Raji (cell line): Measurements from ENCODE around the gene CDX2.

Experiments
- POLR2A ChIP-seq: IDR thresholded peaks from 2 replicates; pipeline ENCODE4 v1.6.1; 2011; ENCODE audit warnings: low read depth, low read length, control low read depth; ENCODE audit not compliant: insufficient read depth

CDX2 gene

DNA sequence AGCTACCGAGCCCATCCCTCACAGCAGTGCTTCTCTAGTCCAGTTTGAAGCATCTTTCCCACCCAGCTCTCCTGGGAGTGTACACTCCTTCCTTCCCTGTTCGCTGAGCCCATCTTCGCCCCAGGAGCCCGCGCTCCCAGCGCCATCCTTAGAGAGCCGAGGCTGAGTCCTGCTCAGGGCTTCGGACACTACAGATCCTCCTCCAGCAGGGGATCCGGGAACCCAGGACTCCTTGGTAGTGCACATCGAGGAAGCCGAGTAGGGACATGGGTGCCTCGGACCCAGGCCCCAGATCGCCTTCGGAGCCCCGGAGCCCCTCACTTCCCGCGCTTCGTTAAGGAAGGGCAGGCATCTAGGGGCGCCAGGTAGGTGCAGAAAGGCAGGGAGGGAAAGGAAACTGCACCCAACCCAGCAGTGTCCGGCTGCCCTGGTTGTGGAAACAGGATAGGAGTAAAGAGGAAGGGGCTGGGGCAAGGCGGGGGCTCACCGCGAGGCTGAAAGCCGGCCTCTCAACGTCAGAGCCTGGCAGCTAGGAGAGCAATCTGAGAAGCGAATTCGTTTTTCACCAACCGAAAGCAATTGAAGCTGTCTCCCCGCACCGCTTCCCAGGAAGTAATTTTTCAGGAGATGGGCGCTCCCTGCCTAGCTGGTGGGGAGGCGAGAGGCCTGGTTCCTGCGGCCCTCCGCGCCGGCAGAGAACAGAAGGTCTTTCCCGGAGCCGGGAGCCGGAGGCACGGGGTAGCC lies 48.3 kb downstream of the CDX2 start:
- TF ChIP-seq POLR2A: no peak

DNA sequence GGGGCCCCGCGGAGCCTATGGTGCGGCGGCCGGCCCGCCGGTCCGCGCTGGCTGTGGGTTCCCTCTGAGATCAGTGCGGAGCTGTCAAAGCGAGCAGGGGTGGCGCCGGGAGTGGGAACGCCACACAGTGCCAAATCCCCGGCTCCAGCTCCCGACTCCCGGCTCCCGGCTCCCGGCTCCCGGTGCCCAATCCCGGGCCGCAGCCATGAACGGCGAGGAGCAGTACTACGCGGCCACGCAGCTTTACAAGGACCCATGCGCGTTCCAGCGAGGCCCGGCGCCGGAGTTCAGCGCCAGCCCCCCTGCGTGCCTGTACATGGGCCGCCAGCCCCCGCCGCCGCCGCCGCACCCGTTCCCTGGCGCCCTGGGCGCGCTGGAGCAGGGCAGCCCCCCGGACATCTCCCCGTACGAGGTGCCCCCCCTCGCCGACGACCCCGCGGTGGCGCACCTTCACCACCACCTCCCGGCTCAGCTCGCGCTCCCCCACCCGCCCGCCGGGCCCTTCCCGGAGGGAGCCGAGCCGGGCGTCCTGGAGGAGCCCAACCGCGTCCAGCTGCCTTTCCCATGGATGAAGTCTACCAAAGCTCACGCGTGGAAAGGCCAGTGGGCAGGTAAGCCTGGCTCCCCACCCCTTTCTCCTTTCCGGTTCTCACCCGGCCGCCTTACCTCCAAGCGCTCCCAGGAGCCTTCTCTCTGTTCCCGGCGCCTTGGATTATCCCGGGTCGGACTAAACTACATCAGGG lies 49.0 kb downstream of the CDX2 start, which contains the start of gene PDX1:
PDX1 (plus strand) TSS at position 67 of the 743 bp plus-strand sequence; CDS start at position 206, 139 bp downstream.
- TF ChIP-seq POLR2A: no peak

DNA sequence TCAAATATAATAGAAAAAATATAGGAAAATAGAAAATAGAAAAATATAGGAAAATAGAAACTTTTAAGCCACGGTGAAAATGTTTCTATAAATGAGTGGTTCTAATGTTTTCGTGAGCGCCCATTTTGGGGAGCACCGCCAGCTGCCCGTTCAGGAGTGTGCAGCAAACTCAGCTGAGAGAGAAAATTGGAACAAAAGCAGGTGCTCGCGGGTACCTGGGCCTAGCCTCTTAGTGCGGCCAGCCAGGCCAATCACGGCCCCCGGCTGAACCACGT lies 49.5 kb downstream of the CDX2 start:
- TF ChIP-seq POLR2A: no peak

DNA sequence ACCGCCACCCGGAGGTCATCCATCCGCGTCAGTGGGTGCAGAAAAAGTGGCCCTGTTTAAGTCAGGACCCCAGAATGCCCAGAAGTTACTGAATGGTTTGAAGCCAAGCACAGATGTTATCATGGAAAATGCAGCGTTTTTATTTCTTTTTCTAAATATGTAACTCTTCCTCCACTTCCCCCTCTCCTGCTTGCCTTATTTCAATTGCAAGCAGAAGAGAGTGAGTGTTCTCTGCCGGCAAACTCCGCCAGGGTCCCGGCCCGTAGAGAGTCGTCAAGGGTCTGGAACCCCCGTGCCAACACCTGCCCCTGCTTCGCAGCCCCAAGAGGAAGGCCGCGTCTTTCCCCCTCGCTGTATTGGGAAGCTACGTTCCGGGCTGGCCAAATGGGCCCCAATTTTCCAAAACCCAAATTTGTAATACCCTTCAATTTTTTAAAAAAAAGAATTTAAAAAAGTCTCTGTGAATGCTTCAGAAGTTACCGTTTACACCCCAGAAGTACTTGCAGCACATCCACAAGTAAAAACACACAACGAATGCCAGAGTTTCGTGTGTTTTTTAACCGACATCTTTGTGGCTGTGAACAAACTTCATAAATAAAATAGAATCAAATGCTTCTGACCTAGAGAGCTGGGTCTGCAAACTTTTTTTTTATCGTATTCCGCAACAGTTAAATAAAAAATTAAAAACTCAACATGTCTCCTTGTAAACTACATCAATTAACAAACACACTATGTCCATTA lies 50.0 kb downstream of the CDX2 start:
- no peak for TF ChIP-seq POLR2A

DNA sequence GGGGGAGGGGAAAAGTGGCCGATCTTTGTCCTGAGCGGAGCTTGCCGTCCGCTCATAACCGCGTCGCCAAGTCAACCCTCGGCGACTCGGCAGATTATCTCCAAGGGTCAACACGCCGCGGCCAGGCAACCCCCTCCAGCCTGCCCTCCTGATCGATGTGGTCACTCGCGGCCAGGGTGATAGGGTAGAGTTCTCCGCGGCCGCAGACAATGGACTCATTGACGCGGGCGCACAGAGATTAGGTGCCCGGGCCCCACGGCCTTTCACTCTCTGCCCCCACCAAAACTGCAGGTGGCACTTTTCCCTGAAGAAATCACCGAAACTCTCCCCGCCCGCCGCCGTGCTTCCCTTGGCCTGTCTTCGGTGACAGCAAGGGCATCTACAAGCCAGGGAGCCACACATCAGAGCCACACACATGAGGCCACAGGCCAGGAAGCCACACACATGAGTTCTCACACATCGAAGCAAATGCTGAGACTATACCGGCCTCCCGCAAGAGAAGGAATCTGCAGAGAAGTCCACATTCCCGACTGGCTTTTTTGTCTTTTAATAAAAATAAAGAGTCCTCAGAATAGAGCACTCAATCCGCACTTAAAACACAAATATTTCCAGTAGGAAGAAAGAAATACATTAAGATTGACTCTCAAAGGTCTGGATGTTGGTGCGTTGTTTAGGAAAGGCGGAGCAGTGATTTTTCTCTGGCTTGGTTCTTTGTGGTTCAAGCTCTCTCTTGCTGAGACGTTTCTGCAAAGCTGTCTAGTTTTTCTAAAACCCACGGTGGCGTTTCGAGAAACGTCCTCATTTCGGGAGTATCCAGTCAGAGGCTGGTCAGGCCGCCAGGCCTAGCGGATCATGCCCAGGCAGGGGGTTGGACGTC lies 50.8 kb downstream of the CDX2 start:
- TF ChIP-seq POLR2A: no peak

DNA sequence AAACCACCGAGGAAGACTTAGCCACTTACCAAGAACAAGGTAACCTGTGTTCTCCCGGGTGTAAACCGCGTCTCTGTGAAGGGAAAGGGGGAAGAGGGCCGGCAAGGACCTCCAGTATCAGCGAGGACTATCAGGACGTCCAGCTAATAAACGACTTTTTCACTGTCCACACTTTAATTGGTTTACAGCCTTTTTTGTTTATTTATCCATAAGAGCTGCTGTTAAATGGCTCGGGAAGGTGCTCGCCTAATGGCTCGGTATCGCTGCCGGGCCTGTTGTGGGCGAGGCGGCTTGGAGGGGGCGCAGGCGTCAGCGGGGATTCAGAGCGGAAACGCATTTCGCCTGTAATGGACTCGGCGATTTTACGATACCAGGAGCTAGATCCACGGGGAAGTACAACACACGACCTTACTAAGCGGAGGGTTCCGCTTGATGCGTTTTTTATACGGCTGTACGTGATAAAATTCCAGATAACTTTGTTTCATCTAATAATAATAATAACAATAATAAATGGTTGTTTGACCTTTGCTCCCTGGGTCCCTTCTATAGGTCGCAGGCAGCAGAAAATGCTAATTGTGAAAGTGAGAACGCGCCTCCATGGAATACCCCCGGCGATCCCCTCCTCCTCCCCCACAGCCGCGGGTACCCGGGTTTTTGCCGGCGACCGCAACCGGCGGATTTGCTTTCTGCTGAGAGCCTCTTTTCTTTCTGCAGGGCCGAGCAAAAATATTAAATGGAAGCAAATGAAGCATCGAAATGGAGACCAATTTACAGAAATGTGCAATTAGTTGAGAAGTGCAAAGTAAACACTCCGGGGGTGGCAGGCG lies 51.8 kb downstream of the CDX2 start:
- no peak for TF ChIP-seq POLR2A

DNA sequence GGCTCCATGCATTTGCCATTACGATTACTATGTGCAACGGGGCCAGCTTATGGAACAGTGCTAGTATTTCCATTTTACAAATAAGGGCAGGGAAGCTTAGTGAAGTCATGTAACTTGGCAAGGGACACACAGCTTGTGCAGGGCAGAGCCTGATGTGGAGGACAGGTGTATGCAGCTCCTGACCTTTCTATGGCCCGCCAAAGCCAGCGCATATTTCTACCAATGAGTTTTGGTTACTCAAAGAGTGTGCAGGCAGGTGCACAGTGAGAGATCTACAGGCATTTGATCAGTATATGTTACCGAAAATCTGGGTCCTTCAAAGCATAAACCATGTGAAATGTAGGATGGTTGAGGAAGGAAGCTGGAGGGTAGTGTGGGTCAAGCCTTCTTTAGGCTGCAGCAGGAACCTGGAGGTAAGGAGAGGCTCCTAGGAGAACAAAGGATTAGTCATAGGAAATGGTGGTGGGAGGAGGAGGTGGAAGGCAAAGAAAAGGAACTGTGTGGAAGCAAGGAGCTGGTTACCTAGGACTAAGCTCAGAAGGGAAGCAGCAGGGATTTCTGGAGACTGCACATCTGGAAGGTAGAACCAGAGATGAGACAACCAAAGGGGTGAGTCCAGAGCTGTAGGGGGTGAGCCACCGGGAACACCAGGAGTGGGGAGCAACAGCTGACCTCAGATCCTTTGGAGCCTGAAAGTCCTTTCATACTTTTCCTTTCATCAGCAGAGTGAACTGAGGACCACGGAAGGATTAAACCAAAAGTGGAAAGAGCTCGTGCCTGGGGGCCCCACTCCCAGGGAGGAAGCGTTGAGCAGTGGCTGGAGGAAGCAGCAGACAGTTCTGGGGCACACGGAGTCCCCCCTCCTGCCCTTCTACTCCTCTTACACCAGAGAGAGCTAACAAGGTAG lies 53.6 kb downstream of the CDX2 start:
- TF ChIP-seq POLR2A: no peak

DNA sequence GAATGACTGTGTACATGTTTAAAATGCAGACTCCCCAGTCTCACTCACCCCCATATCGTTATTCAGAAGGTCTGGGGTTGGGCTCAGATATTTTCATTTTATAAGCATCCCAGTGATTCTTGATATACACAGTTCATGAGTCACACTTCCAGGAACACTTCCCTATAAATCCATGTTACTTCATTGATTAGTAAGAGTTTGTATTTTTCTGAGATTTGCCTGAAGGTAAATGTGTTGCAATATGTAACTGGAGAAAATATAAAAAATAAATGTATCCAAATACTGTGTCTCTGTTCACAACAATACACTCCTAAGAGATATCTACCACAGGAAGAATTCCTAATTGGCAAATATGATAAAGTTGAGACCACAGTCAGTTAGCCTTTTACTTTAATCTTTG lies 56.0 kb downstream of the CDX2 start:
- no peak for TF ChIP-seq POLR2A

DNA sequence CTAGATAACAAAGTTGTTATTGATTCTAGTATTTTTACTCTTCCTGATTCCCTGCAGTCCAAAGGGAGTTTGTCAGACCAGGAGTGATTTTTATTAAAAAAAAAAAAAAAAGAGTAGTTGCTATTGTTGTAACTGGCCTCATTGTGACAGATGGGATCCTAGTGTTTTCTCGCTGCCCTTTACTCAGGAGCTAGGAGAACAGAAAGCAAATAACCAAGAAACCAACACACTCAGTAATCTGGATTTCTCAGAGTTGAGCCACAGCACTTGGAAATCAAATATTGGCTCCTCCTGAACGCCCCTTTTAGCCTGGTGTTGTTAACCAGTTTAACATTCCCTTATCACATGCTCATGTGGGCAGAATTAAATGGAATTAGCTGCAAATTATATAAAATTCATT lies 57.6 kb downstream of the CDX2 start:
- TF ChIP-seq POLR2A: no peak
